HepG2 (cell line): ENCODE measurements around the gene ENDOG. TPM values are rescaled to one million over a fixed set of nuclear protein-coding genes. Genes with fewer than 3 reads are reported as not detected.
A peak's percentile ranks its signal among the peaks of the same experiment; 100 is the strongest.

ENCODE experiments used
- ARNT ChIP-seq: fragments of 450-650 bp; IDR thresholded peaks from 2 replicates; pipeline ENCODE4 v1.6.1; 2017
- ATF2 ChIP-seq: sonication (generic); formaldehyde crosslinking; IDR thresholded peaks from 2 replicates; pipeline ENCODE4 v1.4.0; 2020; ENCODE audit warnings: missing genetic modification reagents
- DNMT1 ChIP-seq: sonication (generic); formaldehyde crosslinking; IDR thresholded peaks from 2 replicates; pipeline ENCODE4 v1.5.1; 2020; ENCODE audit warnings: mild to moderate bottlenecking, missing genetic modification reagents
- FOSL1 ChIP-seq: sonication (generic); formaldehyde crosslinking; IDR thresholded peaks from 2 replicates; pipeline ENCODE4 v1.9.0; 2021; ENCODE audit warnings: missing genetic modification reagents, borderline replicate concordance
- HNRNPH1 ChIP-seq: fragments of 200-400 bp; formaldehyde crosslinking; optimal IDR thresholded peaks from 2 replicates; pipeline ENCODE3; 2017; ENCODE audit warnings: mild to moderate bottlenecking, low read depth, low read length
- IRX3 ChIP-seq: sonication (generic); formaldehyde crosslinking; IDR thresholded peaks from 2 replicates; pipeline ENCODE4 v1.8.1; 2023; ENCODE audit warnings: mild to moderate bottlenecking, low read depth, missing genetic modification reagents, borderline replicate concordance
- ISL2 ChIP-seq: sonication (generic); formaldehyde crosslinking; IDR thresholded peaks from 2 replicates; pipeline ENCODE4 v1.5.0; 2020; ENCODE audit warnings: missing genetic modification reagents
- NR2F6 ChIP-seq, 2 experiments: IDR thresholded peaks; 2 replicates each; pipeline ENCODE4 v1.6.1; 2016; ENCODE audit warnings: antibody characterized with exemption in 1 of 2, mild to moderate bottlenecking in 1 of 2
- SIX4 ChIP-seq: sonication (generic); formaldehyde crosslinking; IDR thresholded peaks from 2 replicates; pipeline ENCODE4 v1.4.0; 2020; ENCODE audit warnings: missing genetic modification reagents
- SP4 ChIP-seq: sonication (generic); formaldehyde crosslinking; IDR thresholded peaks from 2 replicates; pipeline ENCODE4 v1.8.1; 2023; ENCODE audit warnings: mild to moderate bottlenecking, missing genetic modification reagents
- TCF12 ChIP-seq, 2 experiments: fragments of 450-650 bp in 1 of 2; sonication (generic) in 1 of 2; formaldehyde crosslinking in 1 of 2; IDR thresholded peaks; 2 replicates each; pipeline versions ENCODE4 v1.6.1 to v1.8.0; 2017 to 2022; ENCODE audit warnings: antibody characterized with exemption in 1 of 2, mild to moderate bottlenecking in 1 of 2, missing genetic modification reagents in 1 of 2, moderate library complexity in 1 of 2
- THAP7 ChIP-seq: sonication (generic); formaldehyde crosslinking; IDR thresholded peaks from 2 replicates; pipeline ENCODE4 v1.8.1; 2023; ENCODE audit warnings: mild to moderate bottlenecking, missing genetic modification reagents
- TMF1 ChIP-seq: sonication (generic); formaldehyde crosslinking; IDR thresholded peaks from 2 replicates; pipeline ENCODE4 v1.8.1; 2022; ENCODE audit warnings: low read depth, missing genetic modification reagents
- WIZ ChIP-seq: sonication (generic); formaldehyde crosslinking; IDR thresholded peaks from 2 replicates; pipeline ENCODE4 v1.5.1; 2020; ENCODE audit warnings: mild to moderate bottlenecking, missing genetic modification reagents
- ZBTB2 ChIP-seq: sonication (generic); formaldehyde crosslinking; IDR thresholded peaks from 2 replicates; pipeline ENCODE4 v1.8.0; 2022; ENCODE audit warnings: low read depth, missing genetic modification reagents
- ZFY ChIP-seq: sonication (generic); formaldehyde crosslinking; IDR thresholded peaks from 2 replicates; pipeline ENCODE4 v1.4.0; 2020; ENCODE audit warnings: missing genetic modification reagents
- ZKSCAN8 ChIP-seq: IDR thresholded peaks from 2 replicates; pipeline ENCODE4 v1.6.1; 2016; ENCODE audit warnings: borderline replicate concordance, missing genetic modification reagents, missing compliant biosample characterization
- ZNF143 ChIP-seq: sonication (generic); formaldehyde crosslinking; IDR thresholded peaks from 2 replicates; pipeline ENCODE4 v1.4.0; 2020; ENCODE audit warnings: missing genetic modification reagents
- ZNF224 ChIP-seq: sonication (generic); formaldehyde crosslinking; IDR thresholded peaks from 2 replicates; pipeline ENCODE4 v1.5.0; 2020; ENCODE audit warnings: mild to moderate bottlenecking, missing genetic modification reagents
- ZNF326 ChIP-seq: sonication (generic); formaldehyde crosslinking; IDR thresholded peaks from 2 replicates; pipeline ENCODE4 v1.4.0; 2020; ENCODE audit warnings: missing genetic modification reagents, borderline replicate concordance
- ZNF484 ChIP-seq: sonication (generic); formaldehyde crosslinking; IDR thresholded peaks from 2 replicates; pipeline ENCODE4 v1.5.1; 2020; ENCODE audit warnings: mild to moderate bottlenecking, low read depth, missing genetic modification reagents, borderline replicate concordance
- ZNF510 ChIP-seq: sonication (generic); formaldehyde crosslinking; IDR thresholded peaks from 2 replicates; pipeline ENCODE4 v1.4.0; 2020; ENCODE audit warnings: low read depth, mild to moderate bottlenecking, missing genetic modification reagents
- ZNF543 ChIP-seq: sonication (generic); formaldehyde crosslinking; IDR thresholded peaks from 2 replicates; pipeline ENCODE4 v1.4.0; 2020; ENCODE audit warnings: mild to moderate bottlenecking, missing genetic modification reagents
- ZNF549 ChIP-seq: sonication (generic); formaldehyde crosslinking; IDR thresholded peaks from 2 replicates; pipeline ENCODE4 v1.5.0; 2020; ENCODE audit warnings: missing genetic modification reagents
- ZXDC ChIP-seq: sonication (generic); formaldehyde crosslinking; IDR thresholded peaks from 2 replicates; pipeline ENCODE4 v1.5.0; 2020; ENCODE audit warnings: mild to moderate bottlenecking, missing genetic modification reagents
- polyA plus RNA-seq, 8 experiments: library from polyadenylated mRNA; depleted of rRNA in 3 of 8; stranded (reverse) in 7 of 8; unstranded in 1 of 8; fragments of >200 nt; fragmentation: Illumina TruSeq in 4 of 8; extraction: Trizol in 4 of 8; gene quantifications; 2 replicates each; pipeline versions ENCODE4 v1.2.1 to v1.2.3, GENCODE V29; 2011 to 2016; ENCODE audit warnings: low read depth in 4 of 8, missing spikeins in 1 of 8, mixed read lengths in 1 of 8; ENCODE audit not compliant: insufficient read depth in 1 of 8
- total RNA-seq, 5 experiments: library from RNA; depleted of rRNA; stranded (reverse); fragments of >200 nt; fragmentation: Illumina TruSeq; extraction: Trizol; gene quantifications; 2 replicates each; pipeline ENCODE4 v1.2.3, GENCODE V29; 2016; ENCODE audit warnings: low read depth in 1 of 5
- TF ChIP-seq, protein P1 (sequence below): sonication (generic); formaldehyde crosslinking; IDR thresholded peaks from 2 replicates; pipeline ENCODE4 v1.8.0; 2022; ENCODE audit warnings: mild to moderate bottlenecking, missing genetic modification reagents, moderate library complexity

Gene ENDOG
- total and polyA plus RNA-seq, 2 of the 13 experiments (the other 11 are each of a cell fraction or from before 2014, with no cell fraction given): 26.3 to 28.8 TPM

- TF ChIP-seq ZNF143 (CRISPR knock-in tag) (peak; percentile 36; the same call in 1 of the 2 replicates), ZXDC (CRISPR knock-in tag) (no peak), ZNF224 (0 out of 2 replicates have a peak, but pooled peaks have one; percentile 28), THAP7 (CRISPR knock-in tag) (no peak), FOSL1 (CRISPR knock-in tag) (no peak), ZBTB2 (CRISPR knock-in tag) (no peak), HNRNPH1 (no peak), ZNF543 (no peak), SIX4 (CRISPR knock-in tag) (no peak), ISL2 (CRISPR knock-in tag) (no peak), ZNF326 (CRISPR knock-in tag) (no peak), DNMT1 (CRISPR knock-in tag) (no peak), TMF1 (CRISPR knock-in tag) (no peak), WIZ (CRISPR knock-in tag) (no peak), ZNF549 (CRISPR knock-in tag) (no peak), ZFY (CRISPR knock-in tag) (peak; percentile 60; the same call in 1 of the 2 replicates), TCF12 (IDR thresholded peaks at IDR 0.05) (no peak), TCF12 (CRISPR knock-in tag; IDR thresholded peaks at IDR 0.05) (no peak), ZKSCAN8 (CRISPR knock-in tag) (no peak), NR2F6 (IDR thresholded peaks at IDR 0.05) (no peak; the same call in 1 of the 2 replicates), NR2F6 (CRISPR knock-in tag; IDR thresholded peaks at IDR 0.05) (peak; percentile 67), IRX3 (no peak), SP4 (CRISPR knock-in tag) (0 out of 2 replicates have a peak, but pooled peaks have one; percentile 30), ARNT (no peak), ATF2 (CRISPR knock-in tag) (0 out of 2 replicates have a peak, but pooled peaks have one; percentile 11), ZNF484 (no peak), ZNF510 (no peak)
- TF ChIP-seq, protein P1, sequence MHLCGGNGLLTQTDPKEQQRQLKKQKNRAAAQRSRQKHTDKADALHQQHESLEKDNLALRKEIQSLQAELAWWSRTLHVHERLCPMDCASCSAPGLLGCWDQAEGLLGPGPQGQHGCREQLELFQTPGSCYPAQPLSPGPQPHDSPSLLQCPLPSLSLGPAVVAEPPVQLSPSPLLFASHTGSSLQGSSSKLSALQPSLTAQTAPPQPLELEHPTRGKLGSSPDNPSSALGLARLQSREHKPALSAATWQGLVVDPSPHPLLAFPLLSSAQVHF (CRISPR knock-in tag): no peak
These were observed 45.3 kb downstream of the ENDOG start (continued) for GRCh38 chr9:128863647-128864046.
